ENCODE measurements around the gene MGRN1.

The MGRN1 gene

DNA sequence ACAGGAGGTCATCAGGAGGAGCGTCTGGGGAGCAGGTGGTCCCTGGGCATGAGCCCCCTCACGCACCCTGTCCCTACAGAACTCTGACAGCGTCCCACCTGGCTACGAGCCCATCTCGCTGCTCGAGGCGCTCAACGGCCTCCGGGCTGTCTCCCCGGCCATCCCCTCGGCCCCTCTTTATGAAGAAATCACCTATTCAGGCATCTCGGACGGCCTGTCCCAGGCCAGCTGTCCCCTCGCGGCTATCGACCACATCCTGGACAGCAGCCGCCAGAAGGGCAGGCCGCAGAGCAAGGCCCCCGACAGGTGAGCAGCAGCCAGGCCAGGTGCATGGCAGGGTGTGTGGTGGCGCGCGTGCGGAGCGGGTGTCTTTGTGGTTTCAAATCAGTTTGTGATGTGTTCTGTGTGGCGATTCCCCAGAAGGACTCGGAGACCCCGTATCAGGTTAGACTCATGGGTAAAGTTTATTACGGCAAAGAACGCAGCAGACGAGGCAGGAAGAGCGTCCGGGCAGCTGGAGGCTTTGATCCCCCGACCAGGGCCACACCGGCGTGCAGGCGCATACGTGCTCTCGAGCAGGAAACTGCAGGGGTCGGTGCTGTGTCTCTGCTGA is 57.0 kb downstream of the MGRN1 start:
- H3K27ac ChIP-seq (ENCODE audit: low read depth, low read length): no peak overlapping the region

DNA sequence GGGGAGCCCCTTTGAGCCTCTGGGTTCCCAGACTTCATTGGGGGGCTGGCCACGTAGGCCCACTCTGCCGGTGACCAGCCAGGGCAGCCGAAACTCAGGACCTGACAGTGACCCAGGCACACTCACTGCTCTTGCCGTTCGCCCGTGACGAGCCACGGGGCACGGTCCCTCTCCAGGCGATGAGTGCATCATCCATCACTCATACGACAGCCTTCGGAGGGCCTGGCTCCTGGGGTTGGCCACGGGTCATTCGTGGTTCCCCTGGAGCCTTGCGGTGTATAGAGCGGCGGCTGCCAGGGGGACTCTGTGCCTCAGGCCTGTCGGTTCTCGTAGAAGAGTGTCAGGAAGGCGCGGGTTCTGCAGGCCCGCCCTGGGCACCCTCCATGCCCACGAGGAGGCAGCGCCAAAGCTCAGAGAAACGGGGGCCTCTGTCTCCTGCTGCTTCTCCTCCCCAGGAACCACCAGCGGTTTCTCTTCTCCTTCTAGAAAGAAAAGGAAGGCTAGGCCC is 57.5 kb downstream of the MGRN1 start:
- no peaks in the 10 kb centered on the region for H3K27me3 ChIP-seq (ENCODE audit: control insufficient read depth in 1 of 2, insufficient read depth in 2 of 2, low read length in 2 of 2)
- no peaks in the 10 kb centered on the region for H3K9me3 ChIP-seq (ENCODE audit: control insufficient read depth in 1 of 2, low read length in 2 of 2)
- H3K4me3 ChIP-seq (ENCODE audit: low read depth in 1 of 2, low read length in 2 of 2): no peak overlapping the region
- peaks cover 21 to 26% of the 10 kb centered on the region in 2 donors for H3K4me1 ChIP-seq (ENCODE audit: control insufficient read depth in 1 of 2, insufficient read depth in 2 of 2, low read length in 2 of 2)
- no peak overlapping the region for H3K9ac ChIP-seq (ENCODE audit: low read depth in 1 of 2, low read length in 2 of 2)
- H3K36me3 ChIP-seq (ENCODE audit: control insufficient read depth in 1 of 2, insufficient read depth in 2 of 2, low read length in 2 of 2): peaks cover 37 to 58% of the 10 kb centered on the region in 2 donors
- no peak overlapping the region for H3K27ac ChIP-seq (ENCODE audit: low read depth, low read length)

More for the DNA sequence above, 57.0 kb downstream of the MGRN1 start:
- H3K36me3 ChIP-seq (ENCODE audit: control insufficient read depth in 1 of 2, insufficient read depth in 2 of 2, low read length in 2 of 2): peaks cover 37 to 52% of the 10 kb centered on the region in 2 donors
- no peaks in the 10 kb centered on the region for H3K27me3 ChIP-seq (ENCODE audit: control insufficient read depth in 1 of 2, insufficient read depth in 2 of 2, low read length in 2 of 2)
- peaks cover 21 to 29% of the 10 kb centered on the region in 2 donors for H3K4me1 ChIP-seq (ENCODE audit: control insufficient read depth in 1 of 2, insufficient read depth in 2 of 2, low read length in 2 of 2)
- no peaks in the 10 kb centered on the region for H3K9me3 ChIP-seq (ENCODE audit: control insufficient read depth in 1 of 2, low read length in 2 of 2)
- H3K4me3 ChIP-seq (ENCODE audit: low read depth in 1 of 2, low read length in 2 of 2): no peak overlapping the region
- H3K9ac ChIP-seq (ENCODE audit: low read depth in 1 of 2, low read length in 2 of 2): peak overlapping the region in 1 of 2 donors; percentile 71

DNA sequence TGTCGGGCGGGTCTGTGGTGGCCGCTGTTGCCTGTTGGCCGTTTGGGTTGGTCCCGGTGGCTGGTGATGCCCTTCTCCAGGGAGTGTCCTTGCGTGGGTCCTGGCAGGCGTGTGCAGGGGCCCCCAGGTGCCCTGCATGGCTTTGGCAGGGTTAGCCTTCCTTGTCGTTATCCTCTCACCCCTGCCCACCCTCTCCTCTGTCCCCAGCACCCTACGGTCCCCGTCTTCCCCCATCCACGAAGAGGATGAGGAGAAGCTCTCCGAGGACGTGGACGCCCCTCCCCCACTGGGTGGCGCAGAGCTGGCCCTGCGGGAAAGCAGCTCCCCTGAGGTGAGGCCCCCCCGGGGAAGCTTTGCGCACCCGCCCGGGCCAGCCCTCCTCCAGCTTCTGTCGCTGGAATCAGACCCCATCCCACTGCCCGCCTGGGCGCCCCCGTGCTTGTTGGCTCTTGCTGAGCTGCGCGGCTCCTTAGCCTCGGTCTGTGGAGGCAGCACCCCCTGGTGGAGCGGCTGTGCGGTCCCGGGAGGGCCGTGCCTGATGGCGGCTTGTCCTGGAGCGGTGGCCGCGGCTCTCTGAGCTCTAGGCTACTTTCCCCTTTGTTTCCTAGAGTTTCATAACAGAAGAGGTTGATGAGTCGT is 58.1 kb downstream of the MGRN1 start:
- Histone ChIP-seq H3K4me1 (ENCODE audit: control insufficient read depth in 1 of 2, insufficient read depth in 2 of 2, low read length in 2 of 2) (peaks cover 21 to 26% of the 10 kb centered on the region in 2 donors), H3K9me3 (ENCODE audit: control insufficient read depth in 1 of 2, low read length in 2 of 2) (no peaks in the 10 kb centered on the region), H3K9ac (ENCODE audit: low read depth in 1 of 2, low read length in 2 of 2) (no peak overlapping the region), H3K27me3 (ENCODE audit: control insufficient read depth in 1 of 2, insufficient read depth in 2 of 2, low read length in 2 of 2) (no peaks in the 10 kb centered on the region), H3K36me3 (ENCODE audit: control insufficient read depth in 1 of 2, insufficient read depth in 2 of 2, low read length in 2 of 2) (peaks cover 37 to 62% of the 10 kb centered on the region in 2 donors), H3K27ac (ENCODE audit: low read depth, low read length) (no peak overlapping the region), H3K4me3 (ENCODE audit: low read depth in 1 of 2, low read length in 2 of 2) (no peak overlapping the region)

DNA sequence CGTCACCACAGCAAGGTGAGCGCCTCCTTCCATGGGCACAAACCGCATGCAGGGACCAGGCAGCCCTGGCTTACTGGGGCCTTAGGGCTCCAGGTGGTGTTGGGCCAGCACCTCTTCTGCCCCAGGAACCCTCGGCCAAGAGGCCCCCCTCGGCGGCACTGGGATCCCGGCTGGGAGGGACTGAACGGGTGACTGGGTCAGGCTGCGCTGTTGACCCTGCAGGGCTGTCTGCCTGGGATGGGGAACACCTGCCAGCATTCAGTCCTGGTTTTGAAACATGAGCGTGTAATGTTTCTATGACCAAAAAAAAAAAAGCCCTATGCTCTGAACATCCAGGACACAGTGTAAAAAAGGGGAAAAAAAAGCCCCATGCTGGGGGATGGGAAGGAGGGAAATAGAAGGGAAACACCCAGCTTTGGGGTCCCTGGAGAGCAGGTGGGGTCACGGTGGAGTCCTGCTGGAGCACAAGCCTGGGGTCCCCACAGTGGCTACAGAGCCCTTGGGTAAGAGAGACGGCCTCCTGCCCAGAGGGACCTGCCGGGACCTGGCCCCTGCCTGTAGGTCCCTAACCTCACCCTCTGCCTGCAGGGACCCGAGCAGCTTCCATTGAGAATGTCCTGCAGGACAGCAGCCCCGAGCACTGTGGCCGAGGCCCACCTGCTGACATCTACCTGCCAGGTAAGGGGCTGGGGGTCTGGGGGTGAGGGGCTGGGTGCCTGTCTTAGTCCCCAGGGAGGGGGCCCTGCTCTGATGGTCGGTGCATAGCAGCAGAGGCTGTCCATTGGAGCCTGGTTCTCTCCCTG is 58.8 kb downstream of the MGRN1 start:
- no peaks in the 10 kb centered on the region for H3K9me3 ChIP-seq (ENCODE audit: control insufficient read depth in 1 of 2, low read length in 2 of 2)
- H3K27ac ChIP-seq (ENCODE audit: low read depth, low read length): no peak overlapping the region
- H3K4me3 ChIP-seq (ENCODE audit: low read depth in 1 of 2, low read length in 2 of 2): no peak overlapping the region
- H3K36me3 ChIP-seq (ENCODE audit: control insufficient read depth in 1 of 2, insufficient read depth in 2 of 2, low read length in 2 of 2): peaks cover 33 to 65% of the 10 kb centered on the region in 2 donors
- H3K9ac ChIP-seq (ENCODE audit: low read depth in 1 of 2, low read length in 2 of 2): no peak overlapping the region
- peaks cover 17 to 22% of the 10 kb centered on the region in 2 donors for H3K4me1 ChIP-seq (ENCODE audit: control insufficient read depth in 1 of 2, insufficient read depth in 2 of 2, low read length in 2 of 2)
- no peaks in the 10 kb centered on the region for H3K27me3 ChIP-seq (ENCODE audit: control insufficient read depth in 1 of 2, insufficient read depth in 2 of 2, low read length in 2 of 2)

DNA sequence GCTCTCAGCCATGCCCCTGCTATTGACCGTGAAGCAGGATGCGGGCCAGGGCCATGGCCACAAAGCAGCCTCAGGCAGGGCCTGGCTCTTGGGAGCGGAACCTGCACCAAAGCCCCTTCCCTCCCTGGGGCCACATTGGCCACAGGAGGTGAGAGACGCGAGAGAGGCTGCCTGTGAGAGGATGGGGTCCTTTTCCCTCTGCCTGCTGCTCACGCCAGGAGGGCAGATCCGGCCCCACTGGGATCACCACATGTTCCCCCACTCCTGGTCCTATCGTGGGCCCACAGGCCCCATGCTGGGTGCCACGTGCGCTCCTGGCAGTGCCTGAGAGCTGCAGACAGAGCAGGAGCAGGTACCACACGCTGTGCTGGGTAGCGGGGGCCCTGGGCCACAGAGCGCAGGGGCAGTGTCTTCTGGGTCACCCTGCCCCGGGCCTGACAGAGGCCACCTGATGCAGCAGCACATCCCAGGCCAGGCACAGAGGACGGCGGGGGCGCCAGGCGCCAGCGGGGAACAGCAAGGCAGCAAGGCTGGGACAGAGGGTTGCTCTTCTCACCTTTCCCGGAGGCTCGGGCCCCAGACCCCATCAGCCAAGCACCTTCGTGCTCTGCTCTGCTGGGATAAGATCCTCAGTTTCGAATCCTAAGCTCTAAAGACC is 59.6 kb downstream of the MGRN1 start:
- Histone ChIP-seq H3K9me3 (ENCODE audit: control insufficient read depth in 1 of 2, low read length in 2 of 2) (no peaks in the 10 kb centered on the region), H3K4me1 (ENCODE audit: control insufficient read depth in 1 of 2, insufficient read depth in 2 of 2, low read length in 2 of 2) (peaks cover 9 to 18% of the 10 kb centered on the region in 2 donors), H3K9ac (ENCODE audit: low read depth in 1 of 2, low read length in 2 of 2) (no peak overlapping the region), H3K27me3 (ENCODE audit: control insufficient read depth in 1 of 2, insufficient read depth in 2 of 2, low read length in 2 of 2) (no peaks in the 10 kb centered on the region), H3K27ac (ENCODE audit: low read depth, low read length) (no peak overlapping the region), H3K36me3 (ENCODE audit: control insufficient read depth in 1 of 2, insufficient read depth in 2 of 2, low read length in 2 of 2) (peaks cover 33 to 72% of the 10 kb centered on the region in 2 donors), H3K4me3 (ENCODE audit: low read depth in 1 of 2, low read length in 2 of 2) (no peak overlapping the region)

DNA sequence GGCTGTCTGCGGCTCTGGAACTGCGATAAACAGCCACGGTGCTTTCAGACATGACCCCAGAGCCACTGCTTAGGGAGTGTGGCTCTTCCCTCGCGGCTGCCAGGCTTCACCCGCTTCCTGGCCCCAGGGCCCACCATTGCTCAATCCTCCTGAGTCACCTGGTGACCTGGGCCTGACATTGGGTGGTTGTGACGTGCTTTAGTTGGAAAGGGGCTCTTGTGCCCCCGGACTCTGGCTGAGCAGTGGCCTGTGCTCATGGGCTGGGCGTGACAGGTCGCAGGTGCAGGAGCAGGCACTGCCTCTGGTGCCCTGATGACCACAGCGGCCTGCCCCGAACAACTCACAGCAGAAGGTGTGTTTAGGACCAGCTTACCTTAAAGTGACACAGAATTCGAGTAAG is 60.1 kb downstream of the MGRN1 start:
- no peaks in the 10 kb centered on the region for H3K27me3 ChIP-seq (ENCODE audit: control insufficient read depth in 1 of 2, insufficient read depth in 2 of 2, low read length in 2 of 2)
- no peak overlapping the region for H3K4me3 ChIP-seq (ENCODE audit: low read depth in 1 of 2, low read length in 2 of 2)
- H3K9me3 ChIP-seq (ENCODE audit: control insufficient read depth in 1 of 2, low read length in 2 of 2): no peaks in the 10 kb centered on the region
- H3K4me1 ChIP-seq (ENCODE audit: control insufficient read depth in 1 of 2, insufficient read depth in 2 of 2, low read length in 2 of 2): peaks cover 8 to 14% of the 10 kb centered on the region in 2 donors
- peaks cover 33 to 74% of the 10 kb centered on the region in 2 donors for H3K36me3 ChIP-seq (ENCODE audit: control insufficient read depth in 1 of 2, insufficient read depth in 2 of 2, low read length in 2 of 2)
- H3K9ac ChIP-seq (ENCODE audit: low read depth in 1 of 2, low read length in 2 of 2): no peak overlapping the region
- no peak overlapping the region for H3K27ac ChIP-seq (ENCODE audit: low read depth, low read length)

DNA sequence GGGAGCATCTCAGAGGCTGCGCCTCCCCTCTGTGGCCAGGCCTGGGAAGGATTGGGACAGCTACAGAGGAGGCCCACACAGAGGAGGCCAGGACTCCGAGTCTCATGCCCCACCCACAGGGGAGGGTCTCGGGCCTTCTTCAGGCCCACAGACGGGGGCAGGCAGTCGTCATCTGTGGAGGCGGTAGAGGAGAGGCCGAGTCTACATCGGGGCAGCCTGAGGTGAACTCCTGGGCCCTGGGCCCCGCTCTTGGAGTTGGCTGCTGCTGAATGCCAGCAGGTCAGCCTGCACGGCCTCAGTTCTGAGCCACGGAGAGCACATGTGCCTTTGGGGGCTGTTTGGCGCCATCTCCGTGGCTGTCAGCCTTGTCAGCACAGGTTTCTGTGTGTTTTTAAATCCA is 60.7 kb downstream of the MGRN1 start:
- peaks cover 8 to 11% of the 10 kb centered on the region in 2 donors for H3K4me1 ChIP-seq (ENCODE audit: control insufficient read depth in 1 of 2, insufficient read depth in 2 of 2, low read length in 2 of 2)
- H3K9ac ChIP-seq (ENCODE audit: low read depth in 1 of 2, low read length in 2 of 2): no peak overlapping the region
- peaks cover 33 to 78% of the 10 kb centered on the region in 2 donors for H3K36me3 ChIP-seq (ENCODE audit: control insufficient read depth in 1 of 2, insufficient read depth in 2 of 2, low read length in 2 of 2)
- no peaks in the 10 kb centered on the region for H3K9me3 ChIP-seq (ENCODE audit: control insufficient read depth in 1 of 2, low read length in 2 of 2)
- no peaks in the 10 kb centered on the region for H3K27me3 ChIP-seq (ENCODE audit: control insufficient read depth in 1 of 2, insufficient read depth in 2 of 2, low read length in 2 of 2)
- no peak overlapping the region for H3K4me3 ChIP-seq (ENCODE audit: low read depth in 1 of 2, low read length in 2 of 2)
- no peak overlapping the region for H3K27ac ChIP-seq (ENCODE audit: low read depth, low read length)

DNA sequence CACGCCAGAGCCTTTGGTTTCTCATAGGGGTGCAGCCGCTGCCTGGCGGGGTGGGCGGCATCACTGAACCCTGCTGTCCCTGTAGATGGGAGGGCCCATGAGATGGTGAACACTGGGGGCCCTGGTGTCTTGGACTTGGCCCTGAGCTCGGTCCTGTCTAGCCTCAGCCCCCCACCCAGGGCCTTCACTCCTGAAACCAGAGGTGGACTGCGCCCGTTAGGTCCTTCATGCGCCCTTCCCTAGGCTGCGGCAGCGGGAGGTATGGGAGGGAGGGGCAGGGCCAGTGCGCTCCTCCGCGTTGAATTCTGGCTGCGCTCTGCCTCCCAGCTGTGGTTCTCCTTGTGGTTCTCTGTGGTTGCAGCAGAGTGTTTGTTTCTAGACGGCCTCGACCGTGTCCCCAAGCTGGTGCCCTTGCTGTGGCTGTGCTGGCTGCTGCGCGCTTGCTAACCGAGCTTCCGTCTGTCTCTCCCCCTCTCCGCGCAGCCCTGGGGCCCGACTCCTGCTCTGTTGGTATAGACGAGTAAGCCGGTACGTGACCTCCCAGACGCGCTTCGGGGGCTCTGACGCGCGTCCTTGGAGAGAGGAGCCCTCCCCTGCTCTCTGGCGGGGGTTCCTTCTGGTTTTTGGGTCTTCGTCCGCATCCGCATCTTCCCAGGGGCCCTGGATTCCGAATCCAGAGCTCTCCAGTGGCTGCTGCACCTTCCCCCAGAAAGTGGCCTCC is 61.3 kb downstream of the MGRN1 start:
- Histone ChIP-seq H3K4me1 (ENCODE audit: control insufficient read depth in 1 of 2, insufficient read depth in 2 of 2, low read length in 2 of 2) (peaks cover 1 to 4% of the 10 kb centered on the region in 2 donors), H3K9me3 (ENCODE audit: control insufficient read depth in 1 of 2, low read length in 2 of 2) (no peaks in the 10 kb centered on the region), H3K4me3 (ENCODE audit: low read depth in 1 of 2, low read length in 2 of 2) (no peak overlapping the region), H3K27ac (ENCODE audit: low read depth, low read length) (no peak overlapping the region), H3K36me3 (ENCODE audit: control insufficient read depth in 1 of 2, insufficient read depth in 2 of 2, low read length in 2 of 2) (peaks cover 33 to 81% of the 10 kb centered on the region in 2 donors), H3K27me3 (ENCODE audit: control insufficient read depth in 1 of 2, insufficient read depth in 2 of 2, low read length in 2 of 2) (no peaks in the 10 kb centered on the region), H3K9ac (ENCODE audit: low read depth in 1 of 2, low read length in 2 of 2) (no peak overlapping the region)

DNA sequence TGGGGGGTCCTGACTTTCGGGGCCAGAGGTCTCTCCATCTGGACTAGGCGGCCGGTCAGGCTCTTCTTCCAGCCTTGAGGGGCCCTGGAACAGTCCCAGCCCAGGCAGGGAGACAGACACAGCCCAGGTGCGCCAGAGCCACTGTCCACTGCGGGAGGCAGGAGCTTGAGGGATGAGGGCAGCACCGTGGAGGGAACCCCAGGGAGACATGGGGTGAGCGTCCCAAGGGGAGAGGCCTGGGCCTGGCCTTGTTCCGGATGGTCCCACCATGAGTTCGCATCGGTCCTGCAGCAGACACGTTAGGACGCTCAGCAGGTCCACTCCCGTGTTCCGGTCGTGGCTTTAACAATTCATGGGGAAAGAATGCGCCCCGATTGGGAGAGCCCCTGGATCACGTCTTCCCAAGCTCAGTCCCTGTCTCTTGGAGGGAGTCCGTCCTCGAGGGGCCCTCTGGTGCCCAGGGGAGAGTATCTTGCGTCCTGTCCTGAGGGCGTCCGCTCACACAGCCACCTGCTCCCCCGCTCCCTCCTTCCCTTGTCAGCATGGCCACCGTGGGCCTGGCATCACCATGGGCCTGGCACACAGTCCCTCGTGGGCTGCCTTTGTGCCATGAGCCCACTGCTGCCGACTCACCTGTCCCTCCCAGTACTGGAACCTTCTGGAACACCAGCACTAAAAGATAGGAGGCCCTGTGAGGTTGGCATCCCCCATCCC is 62.0 kb downstream of the MGRN1 start:
- H3K9ac ChIP-seq (ENCODE audit: low read depth in 1 of 2, low read length in 2 of 2): no peak overlapping the region
- no peak overlapping the region for H3K4me3 ChIP-seq (ENCODE audit: low read depth in 1 of 2, low read length in 2 of 2)
- H3K27ac ChIP-seq (ENCODE audit: low read depth, low read length): no peak overlapping the region
- no peaks in the 10 kb centered on the region for H3K27me3 ChIP-seq (ENCODE audit: control insufficient read depth in 1 of 2, insufficient read depth in 2 of 2, low read length in 2 of 2)
- H3K4me1 ChIP-seq (ENCODE audit: control insufficient read depth in 1 of 2, insufficient read depth in 2 of 2, low read length in 2 of 2): no peaks in the 10 kb centered on the region
- H3K9me3 ChIP-seq (ENCODE audit: control insufficient read depth in 1 of 2, low read length in 2 of 2): no peaks in the 10 kb centered on the region
- H3K36me3 ChIP-seq (ENCODE audit: control insufficient read depth in 1 of 2, insufficient read depth in 2 of 2, low read length in 2 of 2): peaks cover 29 to 77% of the 10 kb centered on the region in 2 donors
